Activated CD8-positive, alpha-beta memory T cell treated with anti-CD3 and anti-CD28 coated beads, Interleukin-2, amount 50 U/mL, for 48 hours (primary cell): ENCODE measurements around the gene ROBO1.

ENCODE experiments used
- DNase-seq: peaks from one replicate; pipeline ENCODE4 v3.0.0-alpha.2; 2020

Gene ROBO1

GRCh38 chr3:78822726-78823125 is 945.1 kb downstream of the ROBO1 start:
- DNase-seq, result no peak

GRCh38 chr3:78820542-78820941 is 947.3 kb downstream of the ROBO1 start:
- DNase-seq, result no peak

DNA sequence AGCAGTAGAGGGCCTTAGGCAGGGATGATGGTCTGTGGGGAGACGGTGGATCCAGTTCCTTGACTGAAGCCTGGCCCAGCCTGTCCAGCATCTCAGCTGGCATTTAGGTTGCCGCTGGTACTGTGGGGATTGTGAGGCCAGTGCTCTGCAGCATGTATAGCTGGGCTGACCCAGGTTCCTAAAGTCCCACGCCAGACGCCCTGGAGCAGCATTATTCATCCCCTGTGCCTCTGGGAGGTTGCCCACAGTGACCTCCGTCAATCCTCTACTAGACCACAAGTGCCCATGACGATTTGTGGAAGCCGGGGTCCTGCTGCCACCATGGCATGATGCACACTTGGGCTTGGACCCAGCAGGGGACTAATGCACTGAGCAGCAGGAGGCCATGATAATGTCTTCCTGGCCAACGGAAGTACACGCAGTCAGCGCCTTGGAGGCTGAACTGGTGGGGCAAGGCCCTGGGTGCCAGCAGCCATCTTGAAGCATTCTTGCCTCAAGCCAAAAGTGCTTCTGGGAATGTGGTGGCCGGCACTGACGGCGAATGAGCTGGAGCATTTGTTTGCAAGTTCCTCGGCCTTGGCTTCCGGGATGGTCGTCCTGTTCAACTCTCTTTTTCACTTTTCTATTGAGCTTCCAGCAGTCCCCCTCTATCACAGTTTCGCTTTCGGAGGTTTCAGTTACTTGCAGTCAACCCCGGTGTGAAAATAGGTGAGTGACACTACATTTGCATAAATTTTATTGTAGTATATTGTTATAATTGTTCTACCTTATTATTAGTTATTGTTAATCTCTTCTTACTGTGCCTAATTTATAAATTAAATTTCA is 949.4 kb downstream of the ROBO1 start:
- DNase-seq, result no peak

- DNase-seq, result no peak
These were observed 952.8 kb downstream of the ROBO1 start for GRCh38 chr3:78814893-78815562.

DNA sequence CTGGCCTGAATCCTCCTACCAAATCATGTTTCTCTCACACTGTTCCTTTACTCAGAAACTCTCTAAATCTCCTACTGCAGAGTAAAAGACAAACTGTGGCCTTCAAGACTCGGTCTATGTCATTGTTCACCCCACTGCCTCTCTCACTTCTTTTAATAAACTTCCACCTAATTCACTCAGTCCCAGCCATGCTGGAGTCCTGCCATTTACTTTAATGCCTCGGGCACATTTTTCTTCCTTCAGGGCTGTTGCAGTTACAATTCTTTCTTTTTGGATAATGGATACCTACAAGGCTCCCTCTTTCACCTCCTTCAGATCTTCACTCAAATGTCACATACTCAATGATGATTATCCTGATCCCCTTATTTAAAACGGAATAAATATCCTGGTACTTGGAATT is 955.6 kb downstream of the ROBO1 start:
- DNase-seq, result no peak

DNA sequence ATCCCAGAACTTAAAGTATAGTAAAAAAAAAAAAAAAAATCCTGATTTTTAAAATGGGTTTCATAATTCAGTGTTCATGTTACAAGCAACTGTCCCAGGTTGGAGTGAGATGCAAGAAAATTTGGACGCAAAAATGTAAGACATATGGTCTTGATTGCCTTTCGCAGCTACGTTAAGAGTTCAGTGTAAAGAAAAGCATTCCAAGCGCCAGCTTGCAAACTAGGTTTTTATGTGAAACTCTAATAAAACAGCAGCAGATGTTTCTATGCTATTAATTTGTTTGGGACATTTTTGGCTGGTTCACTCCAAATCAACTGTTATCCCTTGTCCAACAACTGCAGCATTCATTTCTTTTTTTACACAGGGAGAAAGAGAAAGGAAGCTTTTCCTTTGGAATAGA is 957.8 kb downstream of the ROBO1 start:
- no peak for DNase-seq

- DNase-seq, result no peak
These were observed 963.4 kb downstream of the ROBO1 start for GRCh38 chr3:78804251-78805037.

GRCh38 chr3:78802562-78802930 is 965.3 kb downstream of the ROBO1 start:
- no peak for DNase-seq

- no peak for DNase-seq
These were observed 965.8 kb downstream of the ROBO1 start for GRCh38 chr3:78801926-78802561.

- no peak for DNase-seq
These were observed 968.1 kb downstream of the ROBO1 start for GRCh38 chr3:78799681-78800080.

GRCh38 chr3:78798266-78798832 is 969.4 kb downstream of the ROBO1 start:
- DNase-seq, result no peak

GRCh38 chr3:78794431-78794830 is 973.4 kb downstream of the ROBO1 start:
- DNase-seq, result no peak

DNA sequence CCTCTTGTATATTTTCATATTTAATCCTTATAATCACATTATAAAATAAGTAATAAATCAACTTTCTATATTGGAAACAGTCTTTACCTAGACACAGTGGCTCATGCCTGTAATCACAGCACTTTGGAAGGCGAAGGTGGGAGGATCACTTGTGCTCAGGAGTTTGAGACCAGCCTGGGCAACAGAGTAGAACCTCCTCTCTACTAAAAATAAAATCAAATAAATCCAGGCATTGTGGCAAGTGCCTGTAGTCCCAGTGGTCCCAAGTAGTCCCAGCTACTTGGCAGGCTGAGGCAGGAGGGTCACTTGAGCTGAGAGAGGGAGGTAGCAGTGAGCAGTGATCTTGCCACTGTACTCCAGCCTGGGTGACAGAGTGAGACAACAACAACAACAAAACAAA is 975.1 kb downstream of the ROBO1 start:
- no peak for DNase-seq

- DNase-seq, result no peak
These were observed 975.6 kb downstream of the ROBO1 start for GRCh38 chr3:78792212-78792611.

DNA sequence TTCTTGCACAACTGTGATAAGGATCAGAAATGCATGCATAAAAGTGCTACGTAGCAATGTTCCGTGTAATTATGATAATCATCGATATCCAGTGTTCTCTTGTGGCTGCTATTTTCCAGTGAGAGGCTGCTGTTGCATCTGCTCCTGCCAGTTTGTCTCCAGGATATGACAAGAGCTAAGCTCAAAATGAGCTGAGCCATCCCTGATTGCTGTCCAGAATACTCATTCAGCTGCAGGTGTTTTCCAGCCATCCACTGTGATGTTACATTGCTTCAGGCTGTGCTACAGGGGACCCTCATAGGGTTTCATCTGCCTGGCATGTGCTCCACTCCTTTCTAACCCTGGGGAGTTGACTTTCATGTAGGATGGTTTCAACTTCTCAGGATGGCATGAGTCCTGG is 976.0 kb downstream of the ROBO1 start:
- DNase-seq, result no peak

DNA sequence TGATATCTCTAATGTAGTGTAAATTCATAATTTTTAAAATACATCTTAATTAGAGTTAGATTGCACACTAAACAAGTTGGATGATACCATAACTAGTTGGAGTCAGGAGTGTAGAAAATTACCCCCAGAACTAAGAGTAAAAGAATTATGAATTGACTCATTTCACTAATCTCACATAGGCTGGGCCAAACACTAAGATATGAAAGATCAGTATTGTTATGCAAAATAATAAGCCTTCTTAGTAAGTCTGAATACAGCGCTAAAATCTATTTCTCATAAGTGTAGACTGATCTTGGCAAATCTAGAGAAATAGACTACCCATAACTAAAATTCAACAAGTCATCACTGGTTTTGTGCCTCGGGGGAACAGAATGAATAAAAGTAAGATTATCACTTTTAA is 979.0 kb downstream of the ROBO1 start:
- DNase-seq, result no peak

DNA sequence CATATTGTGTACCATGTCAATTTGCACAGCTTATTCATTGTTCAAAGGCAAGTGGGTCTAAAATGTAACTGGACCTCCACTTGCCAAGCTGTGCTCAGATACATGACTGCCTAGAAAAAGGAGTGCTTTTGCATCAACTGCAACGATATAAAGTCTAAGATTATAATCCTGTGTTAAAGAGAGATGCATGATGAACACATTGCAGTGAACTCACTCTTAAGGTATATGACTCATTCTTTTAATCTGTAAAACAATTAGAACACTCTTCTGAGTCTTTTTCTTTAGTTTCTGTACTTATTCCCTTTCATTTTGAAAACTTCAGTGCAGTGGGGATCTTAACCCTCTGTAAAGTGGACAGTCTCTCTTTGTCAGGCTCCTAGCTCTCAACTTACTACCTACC is 982.8 kb downstream of the ROBO1 start:
- no peak for DNase-seq

DNA sequence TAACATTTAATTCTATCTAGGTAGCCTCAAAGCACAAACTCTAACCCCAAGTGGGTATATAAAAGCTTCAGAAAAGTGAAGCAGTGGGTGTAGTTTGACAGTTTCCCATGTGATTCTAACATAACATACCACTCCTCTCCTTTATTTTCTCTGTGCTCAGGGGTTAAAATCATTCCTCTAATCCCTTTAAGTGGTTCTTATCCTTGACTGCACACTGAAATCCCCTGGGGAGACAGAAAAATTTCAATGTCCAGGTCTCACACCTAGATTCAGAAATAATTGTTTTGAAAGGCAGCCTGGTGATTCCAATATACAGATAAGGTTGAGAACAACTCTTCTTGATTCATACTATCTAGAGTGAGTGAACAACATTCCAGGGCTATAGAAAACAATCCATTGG is 986.4 kb downstream of the ROBO1 start:
- no peak for DNase-seq

- DNase-seq, result no peak
These were observed 1001.9 kb downstream of the ROBO1 start for GRCh38 chr3:78765671-78766485.

DNA sequence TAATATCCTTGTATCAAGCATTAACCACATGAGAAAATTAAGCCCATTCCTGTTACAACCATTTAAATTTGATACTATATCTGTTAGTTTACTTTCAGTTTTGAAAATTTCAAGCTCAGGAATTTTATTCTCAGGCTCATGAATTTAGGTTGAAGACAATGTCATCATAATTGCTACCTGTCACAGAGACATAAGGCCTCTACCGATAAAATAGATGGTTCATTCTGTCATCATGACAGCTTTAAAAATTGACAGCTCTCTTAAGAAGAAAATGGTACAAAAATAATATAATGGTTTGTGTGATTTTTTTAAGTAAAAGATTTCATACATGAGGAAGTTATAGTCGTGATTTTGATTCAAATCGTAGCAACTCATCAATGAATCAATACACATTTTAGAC is 1003.2 kb downstream of the ROBO1 start:
- no peak for DNase-seq

- no peak for DNase-seq
These were observed 1005.7 kb downstream of the ROBO1 start for GRCh38 chr3:78762121-78762520.

- no peak for DNase-seq
These were observed 1006.7 kb downstream of the ROBO1 start for GRCh38 chr3:78761126-78761525.
